ENCODE data around the gene FAM193A. TPM values are rescaled to one million over a fixed set of nuclear protein-coding genes. Genes with fewer than 3 reads are reported as not detected.
"Not testable (repeated sequence)": the region's sequence is repeated elsewhere in the genome, so short reads cannot be mapped to it uniquely, and the experiment has no call there.

Gene FAM193A
- total RNA-seq, 1 donor from 2014 or later, result 45.5 TPM

DNA sequence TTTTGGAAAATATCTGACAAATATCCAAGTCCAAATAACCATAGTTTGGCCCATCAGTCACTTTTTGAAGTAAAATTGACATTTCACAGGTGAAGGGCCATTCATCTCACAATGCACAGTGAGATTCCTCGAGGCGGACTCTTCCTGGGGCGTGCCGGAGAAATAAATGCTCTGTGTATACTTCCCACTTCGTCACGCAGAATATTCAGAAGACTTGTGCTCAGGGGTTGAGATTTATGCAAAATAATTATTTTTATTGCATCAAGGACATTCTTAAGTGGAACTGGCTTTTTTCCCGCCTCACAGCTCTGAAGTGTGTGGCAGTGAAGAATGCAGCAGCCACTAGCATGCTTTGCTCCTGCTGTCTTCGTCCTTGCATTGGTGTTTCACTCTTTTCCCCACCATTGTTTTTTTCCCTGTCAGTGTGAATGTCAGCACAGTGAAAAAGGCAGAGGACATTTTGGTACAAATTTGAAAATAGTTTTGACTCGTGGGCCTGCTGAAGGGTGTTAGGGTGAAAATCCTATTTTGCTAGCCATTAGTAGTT is 70.6 kb downstream of the FAM193A start:
- Mint-ChIP-seq H3K9me3 (no peaks in the 10 kb centered on the region), H3K36me3 (ENCODE audit: low read depth) (no peaks in the 10 kb centered on the region), H3K4me1 (peaks cover 25% of the 10 kb centered on the region), H3K27ac (ENCODE audit: unreplicated experiment) (no peak overlapping the region), H3K27me3 (ENCODE audit: low read depth) (no peaks in the 10 kb centered on the region), H3K4me3 (no peak overlapping the region)
- TF ChIP-seq, protein P1, sequence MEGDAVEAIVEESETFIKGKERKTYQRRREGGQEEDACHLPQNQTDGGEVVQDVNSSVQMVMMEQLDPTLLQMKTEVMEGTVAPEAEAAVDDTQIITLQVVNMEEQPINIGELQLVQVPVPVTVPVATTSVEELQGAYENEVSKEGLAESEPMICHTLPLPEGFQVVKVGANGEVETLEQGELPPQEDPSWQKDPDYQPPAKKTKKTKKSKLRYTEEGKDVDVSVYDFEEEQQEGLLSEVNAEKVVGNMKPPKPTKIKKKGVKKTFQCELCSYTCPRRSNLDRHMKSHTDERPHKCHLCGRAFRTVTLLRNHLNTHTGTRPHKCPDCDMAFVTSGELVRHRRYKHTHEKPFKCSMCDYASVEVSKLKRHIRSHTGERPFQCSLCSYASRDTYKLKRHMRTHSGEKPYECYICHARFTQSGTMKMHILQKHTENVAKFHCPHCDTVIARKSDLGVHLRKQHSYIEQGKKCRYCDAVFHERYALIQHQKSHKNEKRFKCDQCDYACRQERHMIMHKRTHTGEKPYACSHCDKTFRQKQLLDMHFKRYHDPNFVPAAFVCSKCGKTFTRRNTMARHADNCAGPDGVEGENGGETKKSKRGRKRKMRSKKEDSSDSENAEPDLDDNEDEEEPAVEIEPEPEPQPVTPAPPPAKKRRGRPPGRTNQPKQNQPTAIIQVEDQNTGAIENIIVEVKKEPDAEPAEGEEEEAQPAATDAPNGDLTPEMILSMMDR (conservative IDR thresholded peaks at IDR 0.05), result no peak
- no peak for DNase-seq (ENCODE audit: low read depth, low spot score)

DNA sequence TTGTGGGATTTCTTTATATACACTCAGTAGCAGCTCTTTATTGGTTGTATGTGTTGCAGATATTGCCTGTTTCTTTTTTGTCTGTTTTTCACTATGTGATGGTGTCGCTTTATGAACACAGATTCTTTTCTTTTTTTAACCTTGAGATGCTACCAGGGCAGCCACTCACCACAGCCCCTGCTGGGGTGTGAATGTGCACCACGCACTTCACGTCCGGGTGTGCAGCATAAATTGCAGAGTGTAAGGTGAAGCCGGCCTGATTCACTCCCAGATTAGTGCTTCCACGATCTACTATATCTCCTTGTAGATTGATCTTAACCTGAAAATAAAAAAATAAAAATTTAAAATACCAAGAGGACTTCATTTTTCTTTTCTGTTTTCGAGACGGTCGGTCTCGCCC is 71.4 kb downstream of the FAM193A start:
- Mint-ChIP-seq H3K4me3 (no peak overlapping the region), H3K36me3 (ENCODE audit: low read depth) (no peaks in the 10 kb centered on the region), H3K4me1 (peaks cover 25% of the 10 kb centered on the region), H3K27me3 (ENCODE audit: low read depth) (no peaks in the 10 kb centered on the region), H3K9me3 (no peaks in the 10 kb centered on the region), H3K27ac (ENCODE audit: unreplicated experiment) (no peak overlapping the region)
- TF ChIP-seq, protein P1 (conservative IDR thresholded peaks at IDR 0.05), result no peak
- DNase-seq (ENCODE audit: low read depth, low spot score), result no peak

DNA sequence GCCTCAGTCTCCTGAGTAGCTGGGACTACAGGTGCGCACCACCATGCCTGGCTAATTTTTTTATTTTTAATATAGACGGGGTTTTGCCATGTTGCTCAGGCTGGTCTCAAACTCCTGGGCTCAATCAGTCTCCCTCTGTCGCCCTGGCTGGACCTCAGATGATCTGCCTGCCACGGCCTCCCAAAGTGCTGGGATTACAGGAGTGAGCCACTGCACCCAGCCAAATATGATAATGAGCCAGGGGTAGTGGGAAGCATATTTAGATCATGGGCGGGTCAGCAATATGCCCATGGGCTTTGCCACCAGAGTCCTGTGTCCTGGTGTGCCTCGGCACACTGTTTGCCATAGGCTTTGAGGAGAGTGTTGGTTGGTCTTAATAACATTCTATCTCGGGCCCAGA is 71.8 kb downstream of the FAM193A start:
- TF ChIP-seq, protein P1 (conservative IDR thresholded peaks at IDR 0.05), result no peak
- Mint-ChIP-seq H3K4me3 (no peak overlapping the region), H3K27ac (ENCODE audit: unreplicated experiment) (no peak overlapping the region), H3K36me3 (ENCODE audit: low read depth) (no peaks in the 10 kb centered on the region), H3K9me3 (no peaks in the 10 kb centered on the region), H3K27me3 (ENCODE audit: low read depth) (no peaks in the 10 kb centered on the region), H3K4me1 (peaks cover 25% of the 10 kb centered on the region)
- no peak for DNase-seq (ENCODE audit: low read depth, low spot score)

DNA sequence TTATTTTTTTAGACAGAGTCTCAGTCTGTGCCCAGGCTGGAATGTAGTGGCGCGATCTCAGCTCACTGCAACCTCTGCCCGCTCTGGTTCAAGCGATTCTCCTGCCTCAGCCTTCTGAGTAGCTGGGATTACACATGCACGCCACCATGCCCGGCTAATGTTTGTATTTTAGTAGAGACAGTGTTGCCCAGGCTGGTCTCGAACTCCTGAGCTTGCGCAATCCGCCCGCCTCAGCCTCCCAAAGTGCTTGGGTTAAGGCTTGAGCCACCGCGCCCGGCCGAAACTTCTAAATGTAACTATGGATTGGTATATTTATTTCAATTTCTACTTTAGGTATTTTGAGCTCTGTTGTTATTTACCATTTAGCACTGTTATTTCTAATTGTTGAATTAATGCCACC is 79.4 kb downstream of the FAM193A start:
- TF ChIP-seq, protein P1 (conservative IDR thresholded peaks at IDR 0.05), result no peak
- H3K36me3 Mint-ChIP-seq (ENCODE audit: low read depth), result no peaks in the 10 kb centered on the region
- H3K27me3 Mint-ChIP-seq (ENCODE audit: low read depth), result no peaks in the 10 kb centered on the region
- peaks cover 39% of the 10 kb centered on the region for H3K4me1 Mint-ChIP-seq
- DNase-seq (ENCODE audit: low read depth, low spot score), result no peak
- H3K9me3 Mint-ChIP-seq, result no peaks in the 10 kb centered on the region
- H3K4me3 Mint-ChIP-seq, result no peak overlapping the region
- H3K27ac Mint-ChIP-seq (ENCODE audit: unreplicated experiment), result no peak overlapping the region

DNA sequence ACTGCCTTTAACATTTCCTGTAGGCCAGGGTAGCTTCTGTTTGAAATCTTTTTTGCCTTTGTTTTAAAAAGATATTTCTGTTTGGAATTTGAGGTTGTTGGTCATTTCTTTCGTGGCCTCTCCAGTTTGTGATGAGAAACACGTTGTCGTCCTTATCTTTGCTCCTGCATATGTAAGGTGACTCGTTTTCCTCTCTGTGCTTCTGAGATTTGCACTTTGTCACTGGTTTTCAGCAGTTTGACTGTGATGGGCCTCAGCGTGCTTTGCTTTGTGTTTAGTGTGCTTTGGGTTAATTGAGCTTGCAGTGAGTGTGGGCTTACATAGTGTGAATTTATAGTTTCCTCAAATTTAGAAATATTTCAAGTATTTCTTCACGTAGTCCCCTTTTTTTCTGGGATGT is 81.5 kb downstream of the FAM193A start:
- H3K4me3 Mint-ChIP-seq, result no peak overlapping the region
- no peaks in the 10 kb centered on the region for H3K9me3 Mint-ChIP-seq
- peaks cover 57% of the 10 kb centered on the region for H3K4me1 Mint-ChIP-seq
- no peak for DNase-seq (ENCODE audit: low read depth, low spot score)
- H3K27me3 Mint-ChIP-seq (ENCODE audit: low read depth), result no peaks in the 10 kb centered on the region
- no peaks in the 10 kb centered on the region for H3K36me3 Mint-ChIP-seq (ENCODE audit: low read depth)
- TF ChIP-seq, protein P1 (conservative IDR thresholded peaks at IDR 0.05), result no peak
- H3K27ac Mint-ChIP-seq (ENCODE audit: unreplicated experiment), result no peak overlapping the region

DNA sequence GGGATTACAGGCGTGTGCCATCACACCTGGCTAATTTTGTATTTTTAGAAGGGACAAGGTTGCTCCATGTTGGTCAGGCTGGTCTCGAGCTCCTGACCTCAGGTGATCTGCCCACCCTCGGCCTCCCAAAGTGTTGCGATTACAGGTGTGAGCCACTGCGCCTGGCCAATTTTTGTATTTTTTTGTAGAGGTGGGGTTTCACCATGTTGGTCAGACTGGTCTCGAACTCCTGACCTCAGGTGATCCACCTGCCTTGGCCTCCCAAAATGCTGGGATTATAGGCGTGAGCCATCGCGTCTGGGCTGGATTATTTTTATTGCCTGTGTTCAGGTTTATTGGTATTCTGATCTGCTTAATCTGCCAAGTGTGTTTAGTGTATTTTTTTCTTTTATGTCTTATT is 82.3 kb downstream of the FAM193A start:
- not testable (repeated sequence) for H3K36me3 Mint-ChIP-seq (ENCODE audit: low read depth); H3K27ac Mint-ChIP-seq (ENCODE audit: unreplicated experiment); DNase-seq (ENCODE audit: low read depth, low spot score); H3K9me3 Mint-ChIP-seq; H3K4me3 Mint-ChIP-seq; H3K27me3 Mint-ChIP-seq (ENCODE audit: low read depth)
- H3K4me1 Mint-ChIP-seq, result peaks cover 61% of the 10 kb centered on the region

Data from neural crest cell (in vitro differentiated cells).